Renal cortex interstitium (tissue), 11 donors: Measurements from ENCODE around the gene RABGAP1. TPM values are rescaled to one million over a fixed set of nuclear protein-coding genes. Genes with fewer than 3 reads are reported as not detected.

Experiments
- DNase-seq, 11 donors: peaks; one replicate each; pipeline ENCODE4 v3.0.0-alpha.2; 2013; ENCODE audit warnings: low read depth in 9 of 11, low spot score in 4 of 11; ENCODE audit errors: extremely low read depth in 1 of 11
- polyA plus RNA-seq, 3 donors: library from polyadenylated mRNA; unstranded; fragments of 120-200 nt; gene quantifications; one replicate each; pipeline ENCODE4 v1.2.1, GENCODE V29; 2013; ENCODE audit not compliant: insufficient read length in 3 of 3

Gene RABGAP1
- polyA plus RNA-seq, 3 donors, result 59.5 to 67.8 (median 67.3) TPM

DNA sequence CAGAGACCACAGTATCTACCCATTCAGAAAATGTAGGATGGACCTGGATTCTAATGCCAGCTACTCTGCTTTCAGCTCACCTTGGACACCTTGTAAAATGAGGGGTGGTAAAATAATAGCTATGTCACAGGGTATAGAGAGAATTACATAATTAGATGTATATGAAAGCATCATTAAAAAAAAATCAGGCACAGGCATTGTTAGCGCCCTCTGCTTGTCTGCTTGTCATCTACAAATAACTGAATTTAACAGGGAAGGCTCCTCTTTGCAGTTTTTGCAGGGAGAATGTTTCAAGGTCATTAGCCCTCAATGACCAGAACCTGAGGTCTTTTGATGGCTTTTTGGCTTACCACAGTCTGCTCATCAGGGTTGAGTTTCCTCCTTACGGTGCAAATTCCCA lies 150.6 kb downstream of the RABGAP1 start:
- no peak for DNase-seq

DNA sequence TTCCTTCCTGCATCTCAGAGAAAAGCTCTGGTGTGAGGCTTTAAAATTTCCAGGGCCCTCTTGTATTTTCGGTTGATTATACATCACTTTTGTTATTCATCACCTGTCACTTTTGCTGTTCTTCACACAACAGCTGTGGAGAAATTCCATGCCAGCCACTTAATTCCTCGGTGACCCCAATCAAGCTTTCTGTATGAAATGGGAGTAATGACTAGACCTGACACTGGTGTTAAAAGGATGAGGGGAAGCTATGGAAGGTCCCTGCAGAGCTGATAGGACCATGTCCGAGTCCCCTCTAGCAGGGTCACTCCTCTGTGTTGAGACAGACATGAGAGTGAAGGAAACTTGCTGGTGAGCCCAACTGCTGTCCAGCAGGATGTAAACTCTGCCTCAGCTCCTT lies 152.3 kb downstream of the RABGAP1 start:
- no peak for DNase-seq

DNA sequence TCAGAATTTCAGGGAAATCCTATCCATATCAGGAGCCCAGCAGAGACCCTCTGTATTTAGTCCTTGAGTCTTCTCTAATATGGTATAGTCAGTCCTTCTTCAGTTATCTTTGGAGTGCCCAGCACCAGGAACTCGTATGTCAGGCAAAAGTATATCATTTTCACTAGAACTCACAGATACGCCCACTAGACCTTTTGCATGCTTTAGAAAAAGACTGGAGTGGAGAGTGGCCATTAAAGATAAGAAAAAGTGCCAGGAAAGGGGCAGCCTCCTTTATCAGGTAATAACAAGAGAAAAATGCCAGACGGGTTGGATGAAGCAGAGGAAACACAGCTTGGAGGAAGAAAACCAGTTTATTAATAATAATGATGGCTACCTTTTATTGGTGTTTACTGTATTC lies 156.2 kb downstream of the RABGAP1 start:
- DNase-seq, result no peak

DNA sequence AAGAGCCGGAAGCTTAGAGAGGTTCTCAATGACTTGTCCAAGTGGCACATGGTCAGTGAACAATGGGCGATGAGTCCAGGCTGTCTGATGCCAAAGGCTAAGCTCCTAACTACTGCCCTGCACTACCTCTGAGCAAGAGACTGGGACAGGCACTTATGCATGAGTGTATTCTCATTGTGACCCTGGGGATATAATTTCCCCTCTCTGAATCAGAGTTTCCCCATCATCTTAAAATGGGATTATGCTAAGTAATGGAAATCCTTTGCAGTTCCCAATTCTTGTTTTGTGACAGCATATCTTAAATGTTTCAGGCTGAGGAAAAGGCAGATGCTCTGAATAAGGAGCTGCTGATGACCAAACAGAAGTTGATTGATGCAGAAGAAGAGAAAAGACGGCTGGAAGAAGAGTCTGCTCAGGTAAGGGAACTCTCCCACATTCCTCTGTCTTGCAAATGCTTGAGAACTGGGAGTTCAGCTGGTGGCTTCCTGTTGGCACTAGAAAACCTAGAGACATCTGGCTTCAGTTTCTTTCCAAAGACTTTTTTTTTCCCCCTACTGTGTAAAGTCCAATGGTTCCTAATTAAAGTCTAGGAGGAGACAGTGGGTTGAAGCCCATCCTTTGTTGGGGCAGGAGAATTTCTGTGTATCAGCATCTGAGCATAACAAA lies 156.7 kb downstream of the RABGAP1 start:
- no peak for DNase-seq

DNA sequence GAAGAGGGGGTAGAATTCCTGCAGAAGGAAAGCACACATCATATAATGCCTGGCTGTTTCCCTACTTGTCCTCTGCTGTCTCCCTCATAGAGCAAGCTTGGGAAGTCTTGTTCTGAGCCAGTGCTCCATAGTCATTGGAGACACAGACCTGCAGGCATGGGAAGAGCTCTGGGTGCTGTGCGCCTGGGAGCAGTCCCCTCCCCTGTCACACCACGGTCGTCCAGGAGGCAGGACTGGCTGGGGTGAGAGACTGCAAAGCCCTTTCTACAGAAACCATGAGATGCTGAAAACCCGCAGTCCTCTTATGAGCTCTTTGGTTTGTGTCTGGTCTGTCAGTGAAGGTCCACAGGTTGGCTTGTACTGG lies 157.3 kb downstream of the RABGAP1 start:
- DNase-seq, result no peak

DNA sequence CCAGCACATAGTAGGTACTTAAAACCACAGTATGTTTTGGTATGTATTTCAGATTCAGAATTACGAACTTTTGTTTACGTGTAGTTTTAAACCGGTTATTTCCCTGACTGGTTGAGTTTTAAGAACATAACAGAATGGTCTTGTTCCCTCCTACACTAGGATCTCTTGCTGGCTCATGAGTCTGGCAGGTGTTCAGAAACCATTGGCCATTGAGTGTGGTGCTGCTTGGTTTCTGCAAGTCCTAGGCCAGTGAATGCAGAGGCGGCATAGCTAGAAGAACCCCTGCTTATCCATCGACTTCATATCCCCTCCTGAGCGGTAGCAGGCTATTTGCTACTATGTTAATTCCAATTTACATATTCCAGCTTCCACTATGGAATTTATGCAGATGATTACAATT lies 158.2 kb downstream of the RABGAP1 start:
- DNase-seq, result no peak

DNA sequence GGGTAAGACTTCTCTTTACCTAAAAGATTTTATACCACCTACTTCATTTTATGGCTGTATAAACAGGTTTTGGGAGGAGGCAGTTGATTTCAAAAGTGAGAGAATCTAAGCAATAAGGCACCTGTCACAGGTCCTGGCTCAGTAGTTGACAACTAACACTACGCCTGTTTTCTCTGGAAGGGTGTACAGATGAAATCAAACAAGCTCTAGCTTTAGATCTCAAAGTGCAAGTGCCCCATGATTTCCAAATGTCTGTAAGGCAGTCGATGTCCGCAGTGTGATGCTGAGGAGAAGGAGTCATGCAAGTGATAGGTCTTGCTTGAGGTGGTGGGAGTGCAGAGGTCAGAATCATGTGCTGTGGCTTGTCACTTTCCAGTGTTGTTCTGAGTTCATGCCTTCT lies 158.7 kb downstream of the RABGAP1 start:
- no peak for DNase-seq

DNA sequence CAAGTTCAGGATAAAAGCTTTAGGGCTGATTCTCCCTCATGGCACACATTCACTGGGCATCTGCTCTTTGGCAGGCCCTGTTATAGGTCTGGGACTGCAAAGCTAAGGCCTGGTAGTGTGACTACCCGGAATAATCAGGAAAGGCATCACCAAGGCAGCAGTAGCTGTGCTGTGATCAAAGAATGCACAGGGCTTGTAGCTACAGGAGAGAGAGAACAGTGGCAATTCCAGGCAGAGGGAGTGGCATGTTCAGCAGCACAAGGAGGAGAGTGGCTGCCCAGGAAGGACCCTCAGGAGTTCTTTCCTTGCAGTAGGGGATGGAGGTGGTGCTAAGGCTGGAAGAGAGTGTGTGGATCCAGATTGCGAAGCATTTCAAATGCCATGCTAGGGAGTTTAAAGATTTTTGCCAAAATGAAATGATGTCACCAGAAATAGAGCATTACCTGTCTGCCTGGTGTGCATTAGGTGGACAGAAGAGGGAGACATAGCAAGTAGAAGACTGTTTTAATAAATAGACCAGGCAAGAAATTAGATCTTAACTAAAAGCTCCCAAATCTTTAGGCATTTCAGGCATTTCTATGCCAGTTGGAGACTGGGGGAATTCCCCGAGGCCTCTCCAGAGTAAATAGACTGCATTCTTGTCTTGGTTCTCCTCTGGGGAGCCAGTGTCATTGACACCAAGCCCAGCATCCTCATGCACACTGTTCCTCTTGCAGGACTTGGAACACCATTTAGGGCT lies 161.7 kb downstream of the RABGAP1 start:
- no peak for DNase-seq

DNA sequence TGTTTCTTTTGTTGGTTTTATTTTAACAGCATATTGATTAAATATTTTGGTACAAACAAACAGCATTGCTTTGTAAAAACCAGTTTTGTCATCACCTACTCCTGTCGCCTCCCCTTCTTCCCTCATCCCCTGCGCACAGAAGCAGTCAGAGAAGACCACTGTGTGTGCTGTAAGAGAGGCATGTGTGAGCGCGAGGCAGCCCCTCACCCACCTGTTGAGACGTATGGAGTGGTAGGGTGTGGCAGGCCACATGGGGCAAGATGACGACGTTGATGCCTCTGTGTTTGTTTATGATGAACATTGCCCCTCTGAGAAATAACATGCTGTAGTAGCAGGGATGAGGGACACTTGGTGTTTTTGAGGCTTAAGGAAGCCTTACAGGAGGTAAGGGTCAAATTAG lies 164.0 kb downstream of the RABGAP1 start:
- no peak for DNase-seq

DNA sequence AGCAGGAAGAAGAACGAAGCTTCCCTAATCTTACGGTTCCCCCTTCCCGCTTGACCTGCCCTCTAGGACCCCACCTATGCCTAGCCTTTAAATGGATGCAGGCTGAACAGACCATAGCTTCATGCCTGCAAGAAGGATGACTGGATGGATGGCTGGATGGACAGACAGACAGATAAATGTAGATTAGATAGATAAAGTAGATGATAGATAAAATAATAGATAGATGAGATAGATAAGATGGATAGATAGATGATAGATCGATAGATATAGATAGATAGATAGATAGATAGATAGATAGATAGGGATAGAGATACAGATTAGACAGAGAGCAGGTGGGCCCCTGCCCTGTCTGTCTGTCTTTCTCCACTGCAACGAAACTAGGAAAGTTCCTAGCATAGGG lies 164.7 kb downstream of the RABGAP1 start:
- no peak for DNase-seq

DNA sequence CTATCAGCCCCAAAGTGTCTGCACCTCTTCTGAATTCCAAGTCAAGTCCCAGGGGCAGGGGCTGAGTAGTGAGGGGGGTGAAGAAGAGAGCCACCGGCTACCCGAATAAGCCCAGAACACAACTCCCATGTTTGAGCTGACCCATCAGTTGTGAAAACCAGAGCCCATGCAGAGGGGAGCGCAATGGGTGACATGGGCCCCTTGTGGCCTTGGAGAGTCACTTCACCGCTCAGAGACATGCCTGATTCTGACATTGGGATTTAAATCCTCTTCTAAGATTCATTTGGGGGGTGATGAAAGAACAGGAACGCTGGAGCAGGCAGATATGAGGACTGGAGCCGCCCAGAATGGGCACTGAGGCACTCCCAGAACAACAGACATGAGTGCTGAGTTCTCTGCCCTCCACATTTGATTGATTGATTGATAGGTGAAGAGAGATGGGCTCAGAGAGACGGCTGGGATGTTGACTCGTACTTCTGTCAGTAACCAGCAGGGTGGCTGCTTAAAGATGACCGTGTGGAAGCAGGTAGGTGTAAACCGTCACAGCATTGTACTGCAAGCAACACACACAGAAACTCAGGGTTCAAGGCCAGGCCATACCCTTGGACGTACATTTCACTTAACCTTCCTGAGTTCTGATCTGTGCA lies 166.9 kb downstream of the RABGAP1 start:
- DNase-seq, result no peak

DNA sequence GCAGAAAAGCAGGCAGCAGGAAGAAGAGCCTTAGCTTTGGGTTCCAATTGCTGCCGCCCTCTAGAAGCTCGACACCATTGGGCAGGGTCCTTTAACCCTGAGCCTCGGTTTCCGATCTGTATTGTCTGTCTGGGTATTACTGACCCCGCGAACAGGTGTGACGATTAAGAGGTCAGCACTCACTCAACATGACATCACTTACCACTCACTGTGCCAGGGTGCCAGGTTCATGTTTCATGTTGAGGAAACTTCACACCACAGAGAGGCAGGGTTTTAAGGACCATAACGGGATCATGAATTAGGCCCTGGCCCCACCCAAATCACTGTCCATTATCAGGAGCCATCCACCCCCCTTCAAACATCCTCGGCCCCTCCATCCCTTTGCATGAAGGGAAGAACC lies 168.2 kb downstream of the RABGAP1 start:
- DNase-seq, result no peak

DNA sequence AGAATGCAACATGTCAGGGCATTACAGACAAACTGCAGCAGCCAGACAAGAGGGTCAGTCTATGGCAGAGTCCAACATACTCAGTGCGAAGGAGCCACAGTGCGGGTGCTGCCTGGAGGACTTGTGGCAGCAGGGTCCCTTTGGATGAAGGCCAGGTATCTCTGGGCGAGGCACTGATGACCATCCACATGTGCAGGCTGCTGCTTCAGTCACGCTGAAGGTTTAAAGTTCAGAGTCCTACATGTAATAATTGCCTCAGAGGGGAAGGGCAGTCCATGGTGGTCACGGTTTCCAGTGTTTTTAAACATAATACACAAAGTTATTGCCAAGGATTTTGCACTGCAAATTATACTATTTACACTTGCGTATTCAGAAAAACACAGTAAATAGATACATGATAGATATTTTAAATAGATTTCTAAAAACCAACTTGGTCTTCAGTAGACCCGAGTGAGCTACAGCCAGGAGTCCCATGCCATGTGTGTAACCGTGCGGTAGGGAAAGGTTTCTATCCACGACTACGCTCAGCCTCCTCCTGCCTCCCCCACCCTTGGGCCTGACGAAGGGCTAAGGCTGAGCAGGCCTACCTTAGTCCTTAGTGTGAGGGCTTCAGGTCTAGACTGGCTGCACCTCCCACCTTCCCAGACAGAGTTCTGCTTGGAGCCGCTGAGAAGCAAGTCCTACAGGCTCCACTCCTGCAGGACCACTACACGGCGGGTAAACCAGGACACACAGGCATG lies 168.9 kb downstream of the RABGAP1 start:
- no peak for DNase-seq

DNA sequence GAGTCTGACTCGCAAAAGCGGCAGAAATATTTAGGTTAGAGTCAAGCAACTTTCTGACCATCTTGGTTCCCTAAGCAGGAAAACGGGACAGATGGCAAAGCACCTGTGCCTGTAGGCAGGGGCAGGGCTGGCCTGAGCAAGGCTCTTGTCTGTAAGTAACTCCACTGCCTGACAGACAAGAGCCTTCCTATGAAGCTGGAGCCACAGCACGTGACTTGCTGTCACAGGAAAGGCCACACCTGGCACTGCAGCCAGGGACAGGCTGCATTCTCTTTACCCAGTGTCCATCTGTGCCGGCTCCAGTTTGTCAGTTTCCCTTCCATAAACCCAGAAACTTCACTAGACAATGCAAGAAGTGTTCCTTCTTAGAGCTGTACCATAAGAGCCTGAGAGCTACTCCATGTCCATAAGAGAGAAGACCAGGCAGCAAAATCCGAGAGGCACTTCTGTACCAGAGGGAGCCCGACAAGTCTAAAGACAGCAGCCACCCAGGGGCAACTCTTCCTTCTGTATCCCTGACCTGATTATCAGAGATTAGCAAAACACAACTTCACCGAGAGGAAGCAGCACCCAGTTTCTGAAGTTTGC lies 170.7 kb downstream of the RABGAP1 start:
- DNase-seq, result no peak

DNA sequence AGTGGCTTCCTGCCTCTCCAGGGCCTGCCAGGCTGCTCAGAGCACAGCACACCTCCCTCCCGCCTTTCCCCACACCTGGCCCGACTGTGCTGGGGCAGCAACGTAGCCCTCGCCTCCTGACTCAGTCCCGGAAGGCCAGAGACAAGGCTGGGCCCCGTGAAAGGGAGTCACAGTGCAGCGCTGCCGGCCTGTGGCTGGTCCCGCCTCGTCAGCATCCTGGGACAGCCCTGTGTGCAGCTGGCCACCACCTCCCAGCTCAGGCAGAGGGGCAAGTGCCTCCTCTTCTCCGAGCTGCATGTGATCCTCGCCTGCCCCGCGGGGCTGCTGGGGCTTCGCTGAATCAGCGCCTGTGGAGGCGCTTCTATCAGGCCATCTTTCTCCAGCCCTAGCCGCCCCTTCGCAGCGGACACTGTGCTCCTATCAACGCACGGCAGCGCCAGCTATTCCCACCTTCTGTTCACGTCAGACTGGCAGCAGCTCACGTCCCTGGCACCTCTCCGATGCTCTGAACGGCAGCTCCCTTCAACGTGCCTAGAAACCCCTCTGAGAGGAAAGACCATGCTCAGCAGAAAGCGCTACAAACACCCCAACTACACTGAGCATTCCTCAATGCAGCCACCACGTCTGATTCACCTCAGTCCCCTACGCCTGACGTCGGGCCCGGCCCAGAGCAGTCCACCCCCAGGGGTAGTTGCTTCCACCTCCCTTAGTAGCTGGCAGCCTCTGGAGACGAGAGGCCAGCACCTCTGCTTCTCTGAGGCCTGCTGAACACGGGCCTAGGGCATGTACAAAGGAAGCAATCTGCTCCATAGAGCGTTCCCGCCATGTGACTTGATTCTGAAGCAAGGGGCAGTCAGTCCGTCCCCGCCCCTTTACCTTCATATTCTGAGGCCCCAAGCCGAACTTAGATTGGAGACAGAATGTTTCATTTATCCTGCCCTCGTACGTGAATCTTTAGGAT lies 171.5 kb downstream of the RABGAP1 start:
- no peak for DNase-seq

DNA sequence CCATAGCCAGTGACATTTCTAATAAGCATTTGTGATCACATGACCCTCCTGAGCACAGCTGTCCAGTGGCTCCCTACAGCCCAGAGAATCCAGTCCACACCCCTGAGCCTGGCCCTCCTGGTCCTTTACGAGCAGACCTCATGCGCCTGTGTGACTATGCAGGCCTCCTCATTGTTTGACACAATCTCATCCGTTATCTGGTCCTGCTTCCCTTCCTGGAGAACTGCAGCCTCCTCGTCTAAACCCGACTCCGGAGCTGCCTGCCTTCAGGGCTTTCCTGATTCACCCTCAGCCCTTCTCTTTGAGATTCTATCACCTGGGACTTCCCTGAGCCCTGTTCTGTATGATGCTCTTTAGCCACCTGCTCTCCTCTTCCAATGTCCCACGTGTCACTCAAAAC lies 172.4 kb downstream of the RABGAP1 start:
- DNase-seq, result no peak

DNA sequence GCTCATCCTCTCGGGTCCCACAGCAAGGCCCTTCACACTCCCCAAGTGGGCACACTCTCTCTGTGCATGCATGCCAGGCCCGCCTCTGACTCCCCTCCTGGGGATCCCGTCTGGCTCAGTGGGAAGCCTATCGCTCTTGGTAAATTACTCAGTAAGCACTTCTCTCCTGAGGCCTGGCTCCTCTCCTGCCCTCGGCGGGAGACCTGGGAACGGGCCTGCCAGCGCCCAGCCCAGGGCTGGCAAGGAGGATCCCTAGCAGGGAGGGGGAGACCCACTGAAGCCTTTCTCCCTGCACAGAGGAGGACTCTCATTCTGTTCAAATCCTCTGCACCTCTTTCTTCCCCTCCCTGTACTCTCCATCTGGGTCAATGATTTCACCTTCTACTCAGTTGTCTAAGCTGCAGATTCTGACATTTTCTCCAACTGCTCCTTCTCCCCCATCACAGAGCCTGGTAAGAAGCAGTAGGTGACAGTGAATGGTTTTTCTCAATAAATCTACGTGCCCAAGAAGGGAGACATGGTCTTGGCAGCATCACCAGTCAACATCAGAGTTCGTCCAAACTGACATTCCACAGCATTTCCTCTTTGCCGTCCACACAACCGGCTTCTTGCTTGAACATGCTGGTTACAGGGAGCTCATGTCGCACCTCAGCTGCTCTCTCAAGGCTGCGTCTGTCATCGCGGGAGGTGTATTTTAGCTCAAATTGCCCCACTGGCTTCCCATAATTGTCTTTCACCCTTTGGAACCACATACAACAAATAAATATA lies 174.5 kb downstream of the RABGAP1 start:
- no peak for DNase-seq

DNA sequence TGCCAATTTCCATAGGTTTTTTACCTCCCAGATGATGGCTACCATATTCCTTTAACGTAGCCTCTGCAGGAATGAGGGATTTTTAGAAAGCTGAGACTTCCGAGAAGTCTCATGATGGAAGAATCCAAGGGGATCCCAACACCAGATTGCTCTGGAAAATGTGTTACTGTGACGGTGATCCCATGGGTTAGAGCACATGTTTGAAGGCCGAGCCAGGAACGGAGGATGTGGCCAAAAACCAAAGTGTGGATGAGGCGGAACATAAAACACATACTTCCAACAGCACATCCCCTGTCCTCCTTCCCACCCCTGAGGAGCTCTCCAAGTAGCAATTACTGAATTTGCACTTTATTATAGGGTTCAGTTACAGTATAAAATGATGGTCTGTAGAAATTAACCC lies 175.2 kb downstream of the RABGAP1 start:
- DNase-seq, result no peak
